A549 (cell line): ENCODE results near the gene PRDM12.

Experiments
- EP300 ChIP-seq, 2 experiments: fragments of >200 bp; sonication (Bioruptor Twin); formaldehyde crosslinking; IDR thresholded peaks; 2 replicates in 1 of 2; 3 replicates in 1 of 2; pipeline ENCODE4 v1.6.1; 2016 to 2017
- HDAC2 ChIP-seq: fragments of 200-600 bp; sonication (generic); IDR thresholded peaks from 2 replicates; pipeline ENCODE4 v1.6.1; 2016
- JUNB ChIP-seq: fragments of >200 bp; sonication (Bioruptor Twin); formaldehyde crosslinking; IDR thresholded peaks from 2 replicates; pipeline ENCODE4 v1.6.1; 2016
- POLR2A ChIP-seq: IDR thresholded peaks from 2 replicates; pipeline ENCODE4 v1.6.1; 2012; ENCODE audit warnings: mild to moderate bottlenecking, low read length
- RAD21 ChIP-seq, 2 experiments: fragments of >200 bp in 1 of 2; sonication (Bioruptor Twin) in 1 of 2; formaldehyde crosslinking in 1 of 2; IDR thresholded peaks in 1 of 2; conservative IDR thresholded peaks in 1 of 2; 2 replicates in 1 of 2; 3 replicates in 1 of 2; pipeline ENCODE4 v1.6.1; 2012 to 2018; ENCODE audit warnings: inconsistent platforms in 1 of 2
- REST ChIP-seq: fragments of 200-600 bp; sonication (generic); IDR thresholded peaks from 2 replicates; pipeline ENCODE4 v1.6.1; 2016; ENCODE audit warnings: antibody characterized with exemption, mild to moderate bottlenecking, moderate library complexity
- RNF2 ChIP-seq: fragments of 200-600 bp; sonication (generic); IDR thresholded peaks from 2 replicates; pipeline ENCODE4 v1.6.1; 2016; ENCODE audit warnings: low read depth, mild to moderate bottlenecking, antibody characterized with exemption, moderate library complexity, borderline replicate concordance
- TP53 ChIP-seq: fragments of 250-450 bp; sonication (Bioruptor Pico); IDR thresholded peaks from 2 replicates; pipeline ENCODE4 v1.5.0; 2021; ENCODE audit warnings: mild to moderate bottlenecking, moderate library complexity
- TF ChIP-seq, protein P1 (sequence below): fragments of >200 bp; sonication (Bioruptor Twin); formaldehyde crosslinking; IDR thresholded peaks from 3 replicates; pipeline ENCODE4 v1.5.1; 2016

- TF ChIP-seq RAD21 (conservative IDR thresholded peaks at IDR 0.05 in 1 of 2, IDR thresholded peaks at IDR 0.05 in 1 of 2) (no peak), TP53 (CRISPR knock-in tag) (no peak), HDAC2 (no peak), POLR2A (no peak), RNF2 (no peak), EP300 (IDR thresholded peaks at IDR 0.05) (no peak), JUNB (no peak), REST (no peak)
- TF ChIP-seq, protein P1, sequence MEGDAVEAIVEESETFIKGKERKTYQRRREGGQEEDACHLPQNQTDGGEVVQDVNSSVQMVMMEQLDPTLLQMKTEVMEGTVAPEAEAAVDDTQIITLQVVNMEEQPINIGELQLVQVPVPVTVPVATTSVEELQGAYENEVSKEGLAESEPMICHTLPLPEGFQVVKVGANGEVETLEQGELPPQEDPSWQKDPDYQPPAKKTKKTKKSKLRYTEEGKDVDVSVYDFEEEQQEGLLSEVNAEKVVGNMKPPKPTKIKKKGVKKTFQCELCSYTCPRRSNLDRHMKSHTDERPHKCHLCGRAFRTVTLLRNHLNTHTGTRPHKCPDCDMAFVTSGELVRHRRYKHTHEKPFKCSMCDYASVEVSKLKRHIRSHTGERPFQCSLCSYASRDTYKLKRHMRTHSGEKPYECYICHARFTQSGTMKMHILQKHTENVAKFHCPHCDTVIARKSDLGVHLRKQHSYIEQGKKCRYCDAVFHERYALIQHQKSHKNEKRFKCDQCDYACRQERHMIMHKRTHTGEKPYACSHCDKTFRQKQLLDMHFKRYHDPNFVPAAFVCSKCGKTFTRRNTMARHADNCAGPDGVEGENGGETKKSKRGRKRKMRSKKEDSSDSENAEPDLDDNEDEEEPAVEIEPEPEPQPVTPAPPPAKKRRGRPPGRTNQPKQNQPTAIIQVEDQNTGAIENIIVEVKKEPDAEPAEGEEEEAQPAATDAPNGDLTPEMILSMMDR: no peak
Observed at GRCh38 chr9:130696139-130696650, 31.8 kb downstream of the PRDM12 start.
